ENCODE data around the gene IL1RAP. TPM values are rescaled to one million over a fixed set of nuclear protein-coding genes. Genes with fewer than 3 reads are reported as not detected.

IL1RAP gene
- total RNA-seq, 2 experiments from 2014 or later: 10.3 to 11.6 TPM

DNA sequence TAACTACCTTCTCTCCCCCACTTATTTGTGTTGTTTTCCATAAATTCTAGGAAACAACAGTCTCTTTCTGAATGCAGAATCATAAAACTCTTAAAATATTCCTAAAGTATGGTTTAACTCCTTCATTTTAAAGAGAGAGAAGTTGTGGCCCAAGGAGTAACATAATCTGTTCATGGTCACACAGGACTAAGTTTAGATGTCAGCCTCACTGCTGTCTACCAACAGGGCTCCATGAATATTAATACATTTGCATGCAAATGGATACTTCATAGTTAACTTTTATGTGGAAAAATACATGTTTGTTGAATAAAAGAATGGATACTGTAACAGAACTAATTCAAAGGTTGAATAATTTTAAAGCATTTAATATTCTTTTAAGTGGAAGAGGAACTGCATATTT, 18.5 kb upstream of the IL1RAP start:
- Mint-ChIP-seq H3K27ac (no peak overlapping the region), H3K27me3 (ENCODE audit: low read depth) (peaks cover 27% of the 10 kb centered on the region), H3K4me1 (ENCODE audit: low read depth) (peaks cover 9% of the 10 kb centered on the region), H3K4me3 (no peak overlapping the region), H3K9me3 (ENCODE audit: insufficient read depth) (no peaks in the 10 kb centered on the region), H3K36me3 (ENCODE audit: low read depth) (no peaks in the 10 kb centered on the region)
- ChIA-PET CTCF (no interaction called here), POLR2A (no interaction called here)
- ATAC-seq (no peak), DNase-seq (no peak)

DNA sequence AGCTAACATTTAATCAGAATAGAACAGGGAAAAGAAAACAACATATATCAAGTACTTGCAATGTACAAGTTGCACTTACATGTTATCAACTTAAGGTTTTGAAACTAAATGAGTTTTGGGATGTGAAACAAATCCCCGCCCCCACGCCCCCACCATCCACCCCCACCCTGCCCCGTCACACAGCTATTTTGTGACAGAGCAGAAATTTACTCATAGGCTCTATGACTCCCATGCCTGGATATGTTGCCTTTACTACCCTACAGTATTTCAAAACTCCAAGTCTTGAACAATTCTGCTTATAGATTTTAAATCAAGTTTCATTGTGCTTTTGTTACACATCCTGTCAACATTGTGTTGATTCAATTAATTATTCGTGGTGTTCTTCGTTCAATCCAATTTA, 18.1 kb upstream of the IL1RAP start:
- H3K9me3 Mint-ChIP-seq (ENCODE audit: insufficient read depth): no peaks in the 10 kb centered on the region
- ChIA-PET CTCF (no interaction called here), POLR2A (no interaction called here)
- peaks cover 9% of the 10 kb centered on the region for H3K4me1 Mint-ChIP-seq (ENCODE audit: low read depth)
- H3K36me3 Mint-ChIP-seq (ENCODE audit: low read depth): no peaks in the 10 kb centered on the region
- H3K27me3 Mint-ChIP-seq (ENCODE audit: low read depth): peaks cover 28% of the 10 kb centered on the region
- ATAC-seq (no peak), DNase-seq (no peak)
- H3K27ac Mint-ChIP-seq: no peak overlapping the region
- no peak overlapping the region for H3K4me3 Mint-ChIP-seq

DNA sequence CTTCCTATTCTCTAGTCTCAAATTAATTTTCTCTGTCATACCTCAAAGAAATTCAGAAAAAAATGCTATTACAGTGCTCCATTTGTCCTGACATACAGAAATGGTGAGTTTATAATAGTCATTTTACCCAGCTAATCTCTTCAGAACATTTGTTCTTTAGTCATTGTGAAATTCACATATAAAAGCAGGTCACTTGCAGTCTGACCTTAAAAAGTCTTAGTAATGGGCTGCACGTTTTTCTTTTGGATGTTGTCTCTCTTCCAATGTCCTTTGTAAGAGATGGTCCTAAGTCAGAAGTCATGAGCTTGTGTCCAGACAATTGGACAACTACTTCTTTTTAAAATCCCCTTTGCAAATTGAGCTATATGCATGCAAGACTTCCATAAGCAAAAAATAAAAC, 17.0 kb upstream of the IL1RAP start:
- Mint-ChIP-seq H3K4me1 (ENCODE audit: low read depth) (peaks cover 5% of the 10 kb centered on the region), H3K27ac (no peak overlapping the region), H3K4me3 (no peak overlapping the region), H3K9me3 (ENCODE audit: insufficient read depth) (no peaks in the 10 kb centered on the region), H3K27me3 (ENCODE audit: low read depth) (peaks cover 31% of the 10 kb centered on the region), H3K36me3 (ENCODE audit: low read depth) (no peaks in the 10 kb centered on the region)
- POLR2A ChIA-PET: no interaction called here
- no peak for ATAC-seq
- no peak for DNase-seq
- CTCF ChIA-PET: interaction anchor here (0.6 kb wide), 1 partner anchor 1329 kb away, joined by 3 read pairs; no protein-coding TSS in a partner anchor

DNA sequence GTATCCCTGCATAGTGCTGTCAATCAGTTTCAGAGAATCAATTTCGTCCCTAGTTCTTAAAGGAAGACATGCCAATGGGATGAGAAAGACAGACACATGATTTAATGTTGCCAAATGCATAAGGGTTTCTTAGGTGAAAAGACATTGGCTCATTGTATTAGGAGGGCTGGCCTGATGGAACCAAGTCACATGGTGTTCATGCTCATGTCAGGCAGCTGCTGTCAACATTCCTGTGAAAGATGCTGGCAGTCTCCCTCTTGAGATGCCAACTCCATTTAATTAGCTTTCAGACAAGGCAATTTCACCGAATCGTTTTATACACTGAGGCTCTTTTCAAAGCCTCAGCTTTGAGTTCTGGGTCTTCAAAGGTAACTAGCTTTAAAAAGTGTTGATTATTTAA, 16.1 kb upstream of the IL1RAP start:
- ATAC-seq (no peak), DNase-seq (no peak)
- no peaks in the 10 kb centered on the region for H3K9me3 Mint-ChIP-seq (ENCODE audit: insufficient read depth)
- CTCF ChIA-PET: no interaction called here
- POLR2A ChIA-PET: no interaction called here
- H3K4me3 Mint-ChIP-seq: no peak overlapping the region
- H3K27me3 Mint-ChIP-seq (ENCODE audit: low read depth): peaks cover 32% of the 10 kb centered on the region
- no peaks in the 10 kb centered on the region for H3K4me1 Mint-ChIP-seq (ENCODE audit: low read depth)
- H3K27ac Mint-ChIP-seq: no peak overlapping the region
- H3K36me3 Mint-ChIP-seq (ENCODE audit: low read depth): no peaks in the 10 kb centered on the region

DNA sequence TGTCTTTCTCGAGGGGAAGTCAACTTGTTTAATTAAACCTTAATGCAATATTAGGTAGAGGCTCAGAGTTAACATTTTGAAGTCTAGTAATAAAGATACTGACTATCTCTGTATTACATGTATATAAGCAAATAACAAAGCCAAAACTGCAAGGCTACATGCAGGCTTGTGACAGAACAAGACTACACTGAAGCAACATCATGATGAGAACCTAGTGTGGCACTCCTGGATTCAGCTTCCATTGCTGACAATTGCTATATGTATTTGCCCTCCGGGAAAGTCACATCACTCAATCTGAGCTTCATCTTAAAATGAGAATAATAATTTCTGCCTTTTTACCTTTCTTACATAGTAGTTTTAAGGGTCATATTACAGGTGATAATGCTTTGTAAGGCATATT, 15.6 kb upstream of the IL1RAP start:
- H3K27ac Mint-ChIP-seq: no peak overlapping the region
- H3K36me3 Mint-ChIP-seq (ENCODE audit: low read depth): no peaks in the 10 kb centered on the region
- ChIA-PET CTCF (interaction anchor here (1.7 kb wide), 1 partner anchor 10 kb away, joined by 4 read pairs; no protein-coding TSS in a partner anchor), POLR2A (no interaction called here)
- peaks cover 35% of the 10 kb centered on the region for H3K27me3 Mint-ChIP-seq (ENCODE audit: low read depth)
- no peak for DNase-seq
- H3K4me3 Mint-ChIP-seq: no peak overlapping the region
- no peaks in the 10 kb centered on the region for H3K9me3 Mint-ChIP-seq (ENCODE audit: insufficient read depth)
- ATAC-seq: no peak
- no peaks in the 10 kb centered on the region for H3K4me1 Mint-ChIP-seq (ENCODE audit: low read depth)

DNA sequence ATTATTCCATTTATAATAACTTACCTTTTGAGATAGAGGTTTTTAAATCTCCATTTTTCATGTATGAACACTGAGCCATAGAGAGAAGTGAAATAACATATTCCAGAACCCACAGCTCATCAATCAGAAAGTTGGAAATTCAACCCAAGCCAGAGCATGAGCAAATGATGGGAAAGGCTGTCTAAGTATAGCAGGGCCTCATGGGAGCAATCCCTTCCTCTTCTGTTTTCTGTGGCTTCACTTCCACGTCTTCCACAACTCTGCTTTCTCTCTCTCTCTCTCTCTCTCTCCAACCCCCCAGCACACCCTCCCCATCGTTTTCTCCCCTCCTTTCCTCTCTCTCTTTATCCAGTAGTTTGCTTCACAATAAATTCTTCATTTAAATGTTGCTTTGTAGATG, 14.8 kb upstream of the IL1RAP start:
- H3K36me3 Mint-ChIP-seq (ENCODE audit: low read depth): no peaks in the 10 kb centered on the region
- no peak overlapping the region for H3K4me3 Mint-ChIP-seq
- ATAC-seq: no peak
- no peaks in the 10 kb centered on the region for H3K9me3 Mint-ChIP-seq (ENCODE audit: insufficient read depth)
- H3K27ac Mint-ChIP-seq: no peak overlapping the region
- DNase-seq: no peak
- H3K4me1 Mint-ChIP-seq (ENCODE audit: low read depth): no peaks in the 10 kb centered on the region
- ChIA-PET CTCF (interaction anchor here (1.7 kb wide), 1 partner anchor 9 kb away, joined by 4 read pairs; no protein-coding TSS in a partner anchor), POLR2A (no interaction called here)
- peaks cover 31% of the 10 kb centered on the region for H3K27me3 Mint-ChIP-seq (ENCODE audit: low read depth)

DNA sequence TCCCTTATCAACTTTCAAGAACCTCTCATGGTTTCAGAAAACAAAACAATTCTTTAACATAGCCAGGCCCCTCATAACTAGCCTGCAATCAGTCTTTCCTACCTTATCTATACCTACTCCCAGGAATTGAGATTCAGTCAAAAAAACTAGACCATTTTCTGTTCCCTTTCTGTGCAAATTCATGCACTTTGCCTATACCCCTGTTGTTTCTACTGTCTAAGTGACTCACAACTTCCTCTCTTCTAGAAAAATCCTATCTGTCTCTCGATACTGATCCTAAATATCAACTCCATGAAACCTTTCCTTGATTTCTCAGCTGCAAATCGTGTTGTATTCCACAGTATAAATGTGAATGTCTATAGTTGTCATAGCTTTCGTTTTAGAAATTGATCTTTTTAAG, 10.9 kb upstream of the IL1RAP start:
- H3K4me1 Mint-ChIP-seq (ENCODE audit: low read depth): no peaks in the 10 kb centered on the region
- H3K9me3 Mint-ChIP-seq (ENCODE audit: insufficient read depth): no peaks in the 10 kb centered on the region
- H3K27me3 Mint-ChIP-seq (ENCODE audit: low read depth): peaks cover 17% of the 10 kb centered on the region
- no peak overlapping the region for H3K4me3 Mint-ChIP-seq
- no peak overlapping the region for H3K27ac Mint-ChIP-seq
- ATAC-seq (no peak), DNase-seq (no peak)
- ChIA-PET POLR2A (no interaction called here), CTCF (no interaction called here)
- no peaks in the 10 kb centered on the region for H3K36me3 Mint-ChIP-seq (ENCODE audit: low read depth)

DNA sequence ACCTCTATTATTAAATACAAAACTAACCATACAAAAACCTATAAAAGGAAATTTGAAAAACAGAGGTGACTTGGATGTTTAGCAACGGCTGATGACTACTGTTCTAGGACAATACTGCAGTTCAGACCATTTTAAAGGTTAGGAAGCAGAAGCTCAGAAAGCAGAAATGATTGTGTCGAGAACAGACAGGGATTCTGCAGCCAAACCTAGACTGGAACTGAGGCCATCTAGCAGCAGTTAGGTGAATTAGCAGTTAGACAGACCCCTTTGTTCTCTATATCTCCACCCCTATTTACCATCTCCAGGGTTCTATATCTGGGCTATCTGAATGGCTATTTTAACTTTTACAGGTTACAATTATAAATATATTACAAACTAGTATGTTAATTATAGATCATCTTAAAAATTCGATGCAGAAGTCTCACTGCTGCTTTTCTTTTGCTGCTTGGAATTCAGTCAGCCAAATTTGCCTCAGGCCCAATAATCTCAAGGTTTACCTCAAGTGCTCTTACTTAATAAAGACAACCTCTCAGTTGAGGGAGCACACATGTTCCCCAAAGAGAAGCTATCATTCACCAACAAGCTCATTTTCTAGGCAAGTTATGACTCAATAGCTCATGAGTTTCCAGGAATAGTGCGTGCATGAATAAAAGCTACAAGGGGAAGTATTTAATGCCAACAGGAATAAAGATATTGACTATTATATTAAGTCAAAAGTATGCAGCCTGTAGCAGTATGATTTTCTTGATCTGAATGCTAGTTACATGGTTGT, 9.3 kb upstream of the IL1RAP start:
- Mint-ChIP-seq H3K4me1 (ENCODE audit: low read depth) (peaks cover 4% of the 10 kb centered on the region), H3K9me3 (ENCODE audit: insufficient read depth) (no peaks in the 10 kb centered on the region), H3K27ac (no peak overlapping the region), H3K4me3 (no peak overlapping the region), H3K36me3 (ENCODE audit: low read depth) (no peaks in the 10 kb centered on the region), H3K27me3 (ENCODE audit: low read depth) (peaks cover 13% of the 10 kb centered on the region)
- no peak for ATAC-seq
- CTCF ChIA-PET: interaction anchor here (1.4 to 1.5 kb wide), 2 partner anchors 9 to 10 kb away, joined by 4 to 6 read pairs; partner anchors contain the start of gene IL1RAP
- no peak for DNase-seq
- POLR2A ChIA-PET: interaction anchor here (1.1 to 1.8 kb wide), 2 partner anchors 9 to 114 kb away, joined by 3 to 7 read pairs; partner anchors contain the start of gene IL1RAP

DNA sequence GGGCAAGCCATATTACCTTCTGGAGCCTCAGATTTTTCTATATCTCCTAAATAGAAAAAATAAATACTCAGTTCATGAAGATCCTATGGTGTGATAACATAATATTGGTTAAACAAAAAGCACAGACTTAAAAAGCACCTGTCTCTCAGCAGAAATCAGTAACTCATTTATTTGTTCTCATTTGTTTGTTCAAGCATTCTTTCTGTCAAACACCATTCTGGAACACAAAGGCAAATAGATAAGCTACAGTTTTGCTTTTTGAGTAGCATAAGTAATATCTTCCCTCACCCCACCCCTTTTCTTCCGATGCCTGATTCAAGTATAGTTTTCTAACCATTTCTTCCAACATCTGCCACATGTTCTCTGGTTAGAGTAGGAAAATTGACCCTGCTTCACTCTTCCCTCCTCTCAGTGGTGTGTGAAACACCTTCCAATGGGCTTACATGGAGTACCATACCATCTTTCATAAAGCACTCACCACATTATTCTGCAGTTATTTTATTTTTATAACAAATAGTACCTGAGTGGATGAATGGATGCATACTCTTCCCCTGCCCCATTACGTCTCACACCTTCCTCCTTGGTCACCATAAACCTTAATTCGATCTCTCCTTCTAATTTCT, 8.4 kb upstream of the IL1RAP start:
- H3K4me3 Mint-ChIP-seq: no peak overlapping the region
- H3K36me3 Mint-ChIP-seq (ENCODE audit: low read depth): no peaks in the 10 kb centered on the region
- ChIA-PET CTCF (interaction anchor here (1.4 to 1.5 kb wide), 2 partner anchors 8 to 9 kb away, joined by 4 to 6 read pairs; partner anchors contain the start of gene IL1RAP), POLR2A (interaction anchor here (1.1 to 1.8 kb wide), 2 partner anchors 8 to 113 kb away, joined by 3 to 7 read pairs; partner anchors contain the start of gene IL1RAP)
- ATAC-seq: no peak
- H3K9me3 Mint-ChIP-seq (ENCODE audit: insufficient read depth): no peaks in the 10 kb centered on the region
- peaks cover 14% of the 10 kb centered on the region for H3K27me3 Mint-ChIP-seq (ENCODE audit: low read depth)
- H3K27ac Mint-ChIP-seq: no peak overlapping the region
- peaks cover 4% of the 10 kb centered on the region for H3K4me1 Mint-ChIP-seq (ENCODE audit: low read depth)
- DNase-seq: no peak

DNA sequence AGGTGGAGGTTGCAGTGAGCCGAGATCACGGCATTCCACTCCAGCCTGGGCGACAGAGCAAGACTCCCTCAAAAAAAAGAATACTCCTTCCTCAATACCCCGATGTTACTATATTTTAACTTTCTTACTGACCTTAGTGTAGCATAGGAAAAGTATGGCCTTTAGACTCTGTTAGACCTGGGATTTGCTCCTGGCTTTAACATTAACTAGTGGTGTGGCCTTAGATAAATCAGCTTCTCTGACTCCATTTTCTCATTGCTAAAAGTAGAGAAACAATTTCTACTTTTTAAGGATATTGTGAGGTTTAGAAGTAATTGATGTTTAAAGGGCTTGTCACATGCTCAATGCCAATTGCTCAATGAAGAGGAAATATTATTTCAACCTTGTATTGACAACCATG, 7.6 kb upstream of the IL1RAP start:
- no peak overlapping the region for H3K4me3 Mint-ChIP-seq
- H3K9me3 Mint-ChIP-seq (ENCODE audit: insufficient read depth): no peaks in the 10 kb centered on the region
- H3K27me3 Mint-ChIP-seq (ENCODE audit: low read depth): peaks cover 10% of the 10 kb centered on the region
- DNase-seq: no peak
- no peak overlapping the region for H3K27ac Mint-ChIP-seq
- no peak for ATAC-seq
- POLR2A ChIA-PET: no interaction called here
- CTCF ChIA-PET: no interaction called here
- H3K4me1 Mint-ChIP-seq (ENCODE audit: low read depth): peaks cover 4% of the 10 kb centered on the region
- no peaks in the 10 kb centered on the region for H3K36me3 Mint-ChIP-seq (ENCODE audit: low read depth)

DNA sequence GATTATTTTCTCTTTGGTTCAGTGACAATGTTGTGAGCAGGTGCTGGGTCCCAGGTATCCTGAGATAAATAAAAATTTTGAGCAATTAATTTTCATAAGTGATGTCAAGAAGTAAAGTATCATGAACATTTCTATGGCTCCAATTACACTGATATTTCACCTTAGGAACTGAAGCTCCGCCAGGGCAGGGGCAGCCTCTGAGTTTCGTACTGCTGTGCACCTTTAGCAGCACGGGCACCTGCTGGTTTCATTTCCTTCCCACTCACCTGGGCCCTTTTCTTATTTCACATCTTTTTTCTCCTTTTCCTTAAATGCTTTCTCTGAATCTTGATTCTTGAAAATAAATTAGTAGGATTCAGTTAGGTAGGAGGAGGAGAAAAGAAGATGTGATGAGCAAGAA, 1.2 kb upstream of the IL1RAP start:
- ATAC-seq (no peak), DNase-seq (no peak)
- CTCF ChIA-PET: interaction anchor here (1.0 to 1.4 kb wide), 5 partner anchors 8 to 180 kb away, joined by 3 to 6 read pairs (median 4); no protein-coding TSS in a partner anchor
- Mint-ChIP-seq H3K27me3 (ENCODE audit: low read depth) (peaks cover 2% of the 10 kb centered on the region), H3K27ac (peak overlapping the region; percentile 90), H3K9me3 (ENCODE audit: insufficient read depth) (no peaks in the 10 kb centered on the region), H3K36me3 (ENCODE audit: low read depth) (peaks cover 8% of the 10 kb centered on the region), H3K4me3 (peak overlapping the region; percentile 87), H3K4me1 (ENCODE audit: low read depth) (peaks cover 30% of the 10 kb centered on the region)
- POLR2A ChIA-PET: interaction anchor here (1.0 to 2.7 kb wide), 6 partner anchors 8 to 112 kb away, joined by 3 to 44 read pairs (median 6); no protein-coding TSS in a partner anchor

Measured in activated CD8-positive, alpha-beta T cell treated with anti-CD3 and anti-CD28 coated beads, Interleukin-2, amount 10 ng/mL, durations not matched to agents 7 days and 5 days (primary cell).